ENCODE results near the gene UBE3D.

The UBE3D gene

GRCh38 chr6:82877213-82878195 lies 188.1 kb downstream of the UBE3D start (continued):
- TF ChIP-seq KLF16 (tag by site-specific recombination; IDR thresholded peaks at IDR 0.05) (peak; percentile 49), ZNF488 (tag by site-specific recombination; IDR thresholded peaks at IDR 0.05) (peak; percentile 50; the same call in 1 of the 2 replicates), ZNF704 (tag by site-specific recombination; IDR thresholded peaks at IDR 0.05) (no peak), EGR2 (tag by site-specific recombination; IDR thresholded peaks at IDR 0.05; ENCODE audit: low read depth) (no peak), SALL2 (tag by site-specific recombination; IDR thresholded peaks at IDR 0.05; ENCODE audit: borderline replicate concordance) (no peak), BCL11B (tag by site-specific recombination; IDR thresholded peaks at IDR 0.05; ENCODE audit: low read depth) (0 out of 2 replicates have a peak, but pooled peaks have one; percentile 70), ZNF274 (IDR thresholded peaks at IDR 0.05; ENCODE audit: low read length) (no peak), ZNF274 (tag by site-specific recombination; IDR thresholded peaks at IDR 0.05; ENCODE audit: borderline replicate concordance) (no peak), PRDM2 (tag by site-specific recombination; IDR thresholded peaks at IDR 0.05; ENCODE audit: borderline replicate concordance) (no peak), ZNF354C (tag by site-specific recombination; IDR thresholded peaks at IDR 0.05; ENCODE audit: borderline replicate concordance, low read depth) (no peak), ZNF19 (tag by site-specific recombination; IDR thresholded peaks at IDR 0.05; ENCODE audit: low read depth) (no peak), ZNF341 (tag by site-specific recombination; IDR thresholded peaks at IDR 0.05; ENCODE audit: low read depth) (no peak), ZNF112 (tag by site-specific recombination; IDR thresholded peaks at IDR 0.05) (no peak), ZEB2 (tag by site-specific recombination; IDR thresholded peaks at IDR 0.05) (no peak), ZNF501 (tag by site-specific recombination; IDR thresholded peaks at IDR 0.05) (no peak), ZNF785 (tag by site-specific recombination; IDR thresholded peaks at IDR 0.05) (no peak), ZNF639 (tag by site-specific recombination; IDR thresholded peaks at IDR 0.05) (no peak), ZNF654 (tag by site-specific recombination; IDR thresholded peaks at IDR 0.05; ENCODE audit: low read depth) (no peak), ZNF571 (tag by site-specific recombination; IDR thresholded peaks at IDR 0.05) (no peak), SP2 (tag by site-specific recombination; IDR thresholded peaks at IDR 0.05) (no peak), ZNF701 (tag by site-specific recombination; IDR thresholded peaks at IDR 0.05) (no peak), SETDB1 (IDR thresholded peaks at IDR 0.05; ENCODE audit: insufficient read length, low read length) (no peak), ZNF433 (tag by site-specific recombination; IDR thresholded peaks at IDR 0.05; ENCODE audit: low read depth) (no peak), ZSCAN23 (tag by site-specific recombination; IDR thresholded peaks at IDR 0.05) (no peak), ZNF560 (tag by site-specific recombination; IDR thresholded peaks at IDR 0.05; ENCODE audit: borderline replicate concordance) (no peak), ZNF10 (tag by site-specific recombination; IDR thresholded peaks at IDR 0.05) (no peak), ZNF76 (tag by site-specific recombination; IDR thresholded peaks at IDR 0.05; ENCODE audit: borderline replicate concordance, low read depth) (no peak), ZBTB48 (tag by site-specific recombination; IDR thresholded peaks at IDR 0.05) (peak; percentile 89)

All from HEK293 (cell line).